ENCODE results near the gene PLVAP. TPM values are rescaled to one million over a fixed set of nuclear protein-coding genes. Genes with fewer than 3 reads are reported as not detected.

The PLVAP gene
- total and polyA plus RNA-seq, 8 donors: 14.0 to 59.5 (median 20.3) TPM

DNA sequence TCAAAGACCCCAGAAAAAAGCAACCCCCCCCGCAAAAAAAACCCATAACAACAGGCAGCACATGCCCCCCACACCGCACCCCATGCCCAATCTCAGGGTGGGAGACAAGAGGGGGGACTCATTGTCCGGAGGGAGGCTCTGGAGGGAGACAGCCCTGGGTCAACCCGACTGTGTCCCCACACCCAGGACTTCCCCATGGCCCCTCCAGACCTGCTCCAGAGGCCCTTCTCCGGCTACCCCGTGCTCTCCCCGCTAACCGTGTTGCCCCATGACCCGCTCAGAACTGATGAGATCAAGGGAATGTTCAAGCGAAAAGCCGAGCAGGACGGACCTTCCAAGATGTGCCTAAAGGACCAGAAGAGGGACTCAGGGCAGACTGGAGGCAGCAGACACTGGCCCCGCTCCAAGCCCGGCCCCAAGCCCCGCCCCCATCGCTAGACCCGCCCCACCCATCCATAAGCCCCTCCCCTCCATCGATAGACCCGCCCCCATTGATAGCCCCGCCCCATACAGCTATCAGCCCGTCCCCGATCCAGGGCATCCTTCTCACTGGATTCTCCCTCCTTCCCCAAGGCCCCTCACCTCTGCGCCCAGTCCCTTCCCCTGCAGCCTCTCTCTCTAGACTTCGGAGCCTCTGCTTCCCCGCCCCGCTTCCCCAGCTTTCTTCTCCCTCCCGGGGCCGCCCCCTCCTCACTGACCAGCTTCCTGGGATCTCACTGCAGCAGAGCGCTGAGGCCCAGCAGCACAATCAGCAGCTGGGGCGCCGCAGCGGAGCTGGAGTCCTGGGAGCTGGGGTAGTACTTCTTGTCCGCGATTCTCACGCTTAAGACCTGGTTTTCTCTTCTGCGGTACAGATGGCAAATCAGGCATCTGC is 26.1 kb upstream of the PLVAP start:
- Histone ChIP-seq H3K27me3 (no peaks in the 10 kb centered on the region), H3K27ac (peak overlapping the region in 1 of 2 donors; percentile 86), H3K36me3 (peaks cover 0 to 40% of the 10 kb centered on the region in 2 donors), H3K4me3 (peak overlapping the region; percentile 5 to 66), H3K4me1 (peaks cover 0 to 47% of the 10 kb centered on the region in 2 donors), H3K9me3 (no peaks in the 10 kb centered on the region)
- intact Hi-C loops (cut with DNase I): no loop called here
- ATAC-seq (peak; percentile 4), DNase-seq (no peak)
- TF ChIP-seq, protein P1, sequence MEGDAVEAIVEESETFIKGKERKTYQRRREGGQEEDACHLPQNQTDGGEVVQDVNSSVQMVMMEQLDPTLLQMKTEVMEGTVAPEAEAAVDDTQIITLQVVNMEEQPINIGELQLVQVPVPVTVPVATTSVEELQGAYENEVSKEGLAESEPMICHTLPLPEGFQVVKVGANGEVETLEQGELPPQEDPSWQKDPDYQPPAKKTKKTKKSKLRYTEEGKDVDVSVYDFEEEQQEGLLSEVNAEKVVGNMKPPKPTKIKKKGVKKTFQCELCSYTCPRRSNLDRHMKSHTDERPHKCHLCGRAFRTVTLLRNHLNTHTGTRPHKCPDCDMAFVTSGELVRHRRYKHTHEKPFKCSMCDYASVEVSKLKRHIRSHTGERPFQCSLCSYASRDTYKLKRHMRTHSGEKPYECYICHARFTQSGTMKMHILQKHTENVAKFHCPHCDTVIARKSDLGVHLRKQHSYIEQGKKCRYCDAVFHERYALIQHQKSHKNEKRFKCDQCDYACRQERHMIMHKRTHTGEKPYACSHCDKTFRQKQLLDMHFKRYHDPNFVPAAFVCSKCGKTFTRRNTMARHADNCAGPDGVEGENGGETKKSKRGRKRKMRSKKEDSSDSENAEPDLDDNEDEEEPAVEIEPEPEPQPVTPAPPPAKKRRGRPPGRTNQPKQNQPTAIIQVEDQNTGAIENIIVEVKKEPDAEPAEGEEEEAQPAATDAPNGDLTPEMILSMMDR (IDR thresholded peaks at IDR 0.05): no peak

DNA sequence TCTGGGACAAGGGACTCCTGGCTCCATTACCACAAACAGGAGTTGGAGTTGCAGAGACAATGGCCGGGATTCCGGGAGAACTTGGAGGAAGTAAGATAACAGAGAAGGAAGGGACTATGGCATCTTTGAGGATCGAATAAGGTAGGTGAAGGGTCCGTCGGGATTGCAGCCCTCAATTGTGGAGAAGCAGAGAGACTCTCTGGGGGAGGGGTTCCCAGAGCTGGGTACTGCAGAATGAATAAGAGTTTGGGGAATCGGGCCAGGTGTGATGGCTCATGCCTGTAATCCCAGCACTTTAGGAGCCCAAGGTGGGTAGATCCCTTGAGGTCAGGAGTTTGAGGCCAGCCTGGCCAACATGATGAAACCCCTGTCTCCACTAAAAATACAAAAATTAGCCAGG is 24.5 kb upstream of the PLVAP start:
- Histone ChIP-seq H3K9me3 (no peaks in the 10 kb centered on the region), H3K27ac (no peak overlapping the region), H3K27me3 (no peaks in the 10 kb centered on the region), H3K36me3 (peaks cover 0 to 51% of the 10 kb centered on the region in 2 donors), H3K4me1 (peaks cover 0 to 34% of the 10 kb centered on the region in 2 donors), H3K4me3 (no peak overlapping the region)
- ATAC-seq: no peak
- TF ChIP-seq, protein P1 (IDR thresholded peaks at IDR 0.05): no peak
- intact Hi-C loops (cut with DNase I): no loop called here
- no peak for DNase-seq

DNA sequence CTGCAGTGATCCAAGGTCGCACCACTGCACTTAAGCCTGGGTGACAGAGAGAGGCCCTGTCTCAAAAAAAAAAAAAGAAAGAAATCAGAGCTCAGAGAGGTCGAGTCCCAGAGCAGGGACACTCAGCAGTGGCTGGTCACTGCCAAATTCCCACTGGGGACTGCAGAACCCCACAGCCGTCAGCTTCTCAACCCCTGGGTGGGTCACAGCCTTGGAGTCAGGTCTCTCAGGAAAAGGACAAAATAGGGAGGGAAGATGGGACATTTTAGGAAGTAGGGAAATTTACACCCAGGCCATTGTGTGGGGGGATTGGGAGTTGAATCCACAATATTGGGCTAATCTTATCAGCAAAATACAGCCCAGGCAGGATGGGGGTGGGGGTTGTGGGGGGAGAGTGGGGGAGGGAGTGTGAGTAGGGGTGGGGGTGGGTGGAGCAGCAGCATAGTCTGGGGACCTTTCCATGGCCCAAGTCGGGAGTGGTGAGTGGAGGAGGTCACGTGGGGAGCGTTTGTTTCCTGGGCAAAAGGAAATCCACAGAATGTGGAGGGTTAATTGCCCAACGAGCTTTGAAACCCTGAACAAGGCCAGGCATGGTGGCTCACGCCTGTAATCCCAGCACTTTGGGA is 21.9 kb upstream of the PLVAP start:
- TF ChIP-seq, protein P1 (IDR thresholded peaks at IDR 0.05): no peak
- Histone ChIP-seq H3K4me3 (no peak overlapping the region), H3K36me3 (peaks cover 0 to 51% of the 10 kb centered on the region in 2 donors), H3K27ac (no peak overlapping the region), H3K4me1 (peaks cover 0 to 29% of the 10 kb centered on the region in 2 donors), H3K9me3 (no peaks in the 10 kb centered on the region), H3K27me3 (peaks cover 0 to 9% of the 10 kb centered on the region in 2 donors)
- DNase-seq (no peak), ATAC-seq (no peak)
- intact Hi-C loops (cut with DNase I): loop anchor here in 1 of 2 donors (5.0 kb wide), 1 partner anchor 63 kb away; the partner anchor contains the start of gene NXNL1

DNA sequence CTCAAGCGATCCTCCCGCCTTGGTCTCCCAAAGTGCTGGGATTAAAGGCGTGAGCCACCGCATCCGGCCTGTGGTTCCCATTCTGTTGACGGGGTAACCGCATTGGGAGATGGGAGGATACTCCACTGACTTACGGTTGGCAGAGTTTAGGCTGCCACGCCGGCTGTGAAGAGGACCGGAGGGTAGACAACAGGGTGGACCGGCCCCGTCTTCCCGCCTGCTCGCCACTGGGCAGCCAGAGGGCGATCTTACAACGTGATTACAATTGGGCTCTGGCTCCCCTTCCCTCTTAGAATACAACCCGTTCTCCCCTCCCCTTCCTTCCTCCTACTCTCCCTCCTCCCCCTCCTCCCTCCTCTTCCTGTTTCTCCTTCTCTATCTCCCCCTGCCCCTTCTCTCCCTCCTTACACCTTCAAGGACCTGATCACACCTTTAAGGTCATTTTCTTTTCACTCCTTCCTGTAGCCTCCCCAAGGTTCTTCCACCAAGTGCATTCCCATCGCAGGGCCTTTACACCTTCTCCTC is 17.8 kb upstream of the PLVAP start:
- peaks cover 0 to 40% of the 10 kb centered on the region in 2 donors for H3K27me3 ChIP-seq
- H3K4me1 ChIP-seq: peaks cover 4 to 39% of the 10 kb centered on the region in 2 donors
- no peak overlapping the region for H3K27ac ChIP-seq
- H3K4me3 ChIP-seq: no peak overlapping the region
- peak in 2 of 4 donors; percentile 77 to 91 for DNase-seq
- TF ChIP-seq, protein P1 (IDR thresholded peaks at IDR 0.05): peak; percentile 67 to 74
- peaks cover 0 to 25% of the 10 kb centered on the region in 2 donors for H3K36me3 ChIP-seq
- no peaks in the 10 kb centered on the region for H3K9me3 ChIP-seq
- peak; percentile 49 for ATAC-seq
- intact Hi-C loops (cut with DNase I): loop anchor here in 1 of 2 donors (5.0 kb wide), 1 partner anchor 67 kb away; the partner anchor contains the start of gene NXNL1

DNA sequence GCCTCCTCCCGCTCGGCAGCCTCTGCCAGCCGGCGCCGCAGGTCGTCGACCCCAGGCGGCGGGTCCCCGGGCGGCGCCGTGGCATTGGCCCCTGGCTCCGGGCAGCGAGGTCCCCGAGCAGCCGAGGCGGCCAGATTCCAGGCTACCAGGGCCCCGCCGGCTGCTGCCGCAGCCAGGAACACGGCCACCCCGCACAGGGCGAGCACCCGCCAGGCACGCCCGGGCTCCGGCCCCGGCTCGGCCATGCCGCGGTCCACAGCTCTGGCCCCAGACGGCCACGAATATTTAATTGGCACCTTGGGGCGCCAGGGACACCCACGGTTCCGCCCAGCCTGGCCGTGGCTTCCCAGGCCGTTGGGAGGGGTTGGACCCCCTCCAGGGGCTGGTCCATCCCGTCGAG is 16.8 kb upstream of the PLVAP start, which contains the start of gene CCDC194:
Gene CCDC194, minus strand, starts transcription at position 283 of the 400 bp plus-strand sequence. Its CDS starts 38 bp downstream, at position 245.
- H3K9me3 ChIP-seq: peaks cover 0 to 3% of the 10 kb centered on the region in 2 donors
- TF ChIP-seq, protein P1 (IDR thresholded peaks at IDR 0.05): no peak
- peaks cover 0 to 45% of the 10 kb centered on the region in 2 donors for H3K27me3 ChIP-seq
- no peak within 1 kb of the TSS for H3K4me3 ChIP-seq
- H3K4me1 ChIP-seq: peaks cover 4 to 39% of the 10 kb centered on the region in 2 donors
- intact Hi-C loops (cut with DNase I): no loop called here
- peaks cover 0 to 18% of the 10 kb centered on the region in 2 donors for H3K36me3 ChIP-seq
- no peak for DNase-seq
- ATAC-seq: no peak
- H3K27ac ChIP-seq: no peak within 1 kb of the TSS
